Activated CD8-positive, alpha-beta memory T cell treated with anti-CD3 and anti-CD28 coated beads, Interleukin-2, amount 10 ng/mL, durations not matched to agents 7 days and 5 days (primary cell): ENCODE measurements around the gene CGNL1. TPM values are rescaled to one million over a fixed set of nuclear protein-coding genes. Genes with fewer than 3 reads are reported as not detected.

Experiments
- ATAC-seq: fragments of 150-1000 bp; cut with Tn5 transposase; one replicate; pipeline ENCODE4 v1.10.0; 2021; ENCODE audit warnings: moderate library complexity
- CTCF ChIA-PET: fragments of 350-600 bp; sonication (Branson Sonifier 250); formaldehyde crosslinking; loops from one replicate; lab custom pipeline; 2021; ENCODE audit warnings: antibody characterized with exemption; lab: Charles Lee
- DNase-seq: peaks from one replicate; pipeline ENCODE4 v3.0.0-alpha.2; 2020
- H3K27ac Mint-ChIP-seq: one replicate; pipeline ENCODE4 v1.8.0; 2021; ENCODE audit warnings: mild to moderate bottlenecking, mixed read lengths
- H3K27me3 Mint-ChIP-seq: one replicate; pipeline ENCODE4 v1.8.0; 2021; ENCODE audit warnings: mixed read lengths
- H3K36me3 Mint-ChIP-seq: one replicate; pipeline ENCODE4 v1.8.0; 2021; ENCODE audit warnings: mild to moderate bottlenecking, mixed read lengths
- H3K4me1 Mint-ChIP-seq: one replicate; pipeline ENCODE4 v1.8.0; 2021; ENCODE audit warnings: mixed read lengths
- H3K4me3 Mint-ChIP-seq: one replicate; pipeline ENCODE4 v1.8.0; 2021; ENCODE audit warnings: mild to moderate bottlenecking, moderate library complexity, mixed read lengths
- H3K9me3 Mint-ChIP-seq: one replicate; pipeline ENCODE4 v1.8.0; 2022; ENCODE audit warnings: low read depth, mixed read lengths
- total RNA-seq, 2 experiments: library from RNA; stranded (reverse); gene quantifications; one replicate each; pipeline ENCODE4 v1.2.3, GENCODE V29; 2021

The CGNL1 gene
- total RNA-seq, 2 experiments from 2014 or later: not detected

- CTCF ChIA-PET: no interaction called here
- Mint-ChIP-seq H3K4me3 (no peak overlapping the region), H3K4me1 (peaks cover 13% of the 10 kb centered on the region), H3K27me3 (peaks cover 52% of the 10 kb centered on the region), H3K36me3 (peaks cover 2% of the 10 kb centered on the region), H3K27ac (no peak overlapping the region), H3K9me3 (peaks cover 14% of the 10 kb centered on the region)
- no peak for DNase-seq
- ATAC-seq: peak; percentile 43
Measured at GRCh38 chr15:57586661-57587424, 210.5 kb downstream of the CGNL1 start.

GRCh38 chr15:57589281-57589680 is 213.0 kb downstream of the CGNL1 start:
- H3K4me3 Mint-ChIP-seq: no peak overlapping the region
- ATAC-seq (no peak), DNase-seq (no peak)
- peaks cover 53% of the 10 kb centered on the region for H3K27me3 Mint-ChIP-seq
- no peaks in the 10 kb centered on the region for H3K36me3 Mint-ChIP-seq
- no peaks in the 10 kb centered on the region for H3K9me3 Mint-ChIP-seq
- CTCF ChIA-PET: no interaction called here
- H3K27ac Mint-ChIP-seq: no peak overlapping the region
- peaks cover 13% of the 10 kb centered on the region for H3K4me1 Mint-ChIP-seq

- Mint-ChIP-seq H3K4me3 (no peak overlapping the region), H3K36me3 (no peaks in the 10 kb centered on the region), H3K27me3 (peaks cover 58% of the 10 kb centered on the region), H3K9me3 (no peaks in the 10 kb centered on the region), H3K27ac (no peak overlapping the region), H3K4me1 (peaks cover 13% of the 10 kb centered on the region)
- ATAC-seq (no peak), DNase-seq (no peak)
- CTCF ChIA-PET: no interaction called here
Measured at GRCh38 chr15:57589754-57590153, 213.4 kb downstream of the CGNL1 start.

- CTCF ChIA-PET: no interaction called here
- no peaks in the 10 kb centered on the region for H3K36me3 Mint-ChIP-seq
- H3K27me3 Mint-ChIP-seq: peaks cover 61% of the 10 kb centered on the region
- H3K27ac Mint-ChIP-seq: no peak overlapping the region
- H3K4me3 Mint-ChIP-seq: peak overlapping the region; percentile 7
- ATAC-seq (peak; percentile 24), DNase-seq (no peak)
- H3K9me3 Mint-ChIP-seq: no peaks in the 10 kb centered on the region
- H3K4me1 Mint-ChIP-seq: peaks cover 13% of the 10 kb centered on the region
Measured at GRCh38 chr15:57591237-57591821, 215.0 kb downstream of the CGNL1 start.

GRCh38 chr15:57591822-57592367 is 215.6 kb downstream of the CGNL1 start, which contains the start of gene MYZAP:
Gene MYZAP, plus strand, starts transcription at chr15:57591904. Its CDS starts 131 bp downstream, at chr15:57592035.
- H3K27me3 Mint-ChIP-seq: peaks cover 61% of the 10 kb centered on the region

GRCh38 chr15:57592426-57592825 is 216.1 kb downstream of the CGNL1 start:
- Mint-ChIP-seq H3K27ac (no peak overlapping the region), H3K9me3 (no peaks in the 10 kb centered on the region), H3K4me1 (peaks cover 7% of the 10 kb centered on the region), H3K27me3 (peaks cover 56% of the 10 kb centered on the region), H3K36me3 (no peaks in the 10 kb centered on the region), H3K4me3 (no peak overlapping the region)
- ATAC-seq (no peak), DNase-seq (no peak)
- CTCF ChIA-PET: no interaction called here

More at GRCh38 chr15:57591822-57592367, 215.6 kb downstream of the CGNL1 start, which contains the start of gene MYZAP:
- CTCF ChIA-PET: no interaction called here
- no peaks in the 10 kb centered on the region for H3K9me3 Mint-ChIP-seq
- peaks cover 13% of the 10 kb centered on the region for H3K4me1 Mint-ChIP-seq
- H3K27ac Mint-ChIP-seq: no peak within 1 kb of the TSS
- H3K36me3 Mint-ChIP-seq: no peaks in the 10 kb centered on the region
- H3K4me3 Mint-ChIP-seq: peak within 1 kb of the TSS; percentile 7
- ATAC-seq: peak; percentile 83
- no peak for DNase-seq

GRCh38 chr15:57592836-57593420 is 216.6 kb downstream of the CGNL1 start:
- CTCF ChIA-PET: no interaction called here
- Mint-ChIP-seq H3K9me3 (no peaks in the 10 kb centered on the region), H3K4me3 (no peak overlapping the region), H3K36me3 (no peaks in the 10 kb centered on the region), H3K27me3 (peaks cover 54% of the 10 kb centered on the region), H3K4me1 (peaks cover 3% of the 10 kb centered on the region), H3K27ac (no peak overlapping the region)
- ATAC-seq: no peak
- DNase-seq: no peak

GRCh38 chr15:57594479-57594878 is 218.2 kb downstream of the CGNL1 start:
- Mint-ChIP-seq H3K27ac (no peak overlapping the region), H3K4me1 (peaks cover 3% of the 10 kb centered on the region), H3K9me3 (no peaks in the 10 kb centered on the region), H3K36me3 (no peaks in the 10 kb centered on the region), H3K27me3 (peaks cover 48% of the 10 kb centered on the region), H3K4me3 (no peak overlapping the region)
- no peak for ATAC-seq
- no peak for DNase-seq
- CTCF ChIA-PET: no interaction called here

GRCh38 chr15:57595011-57595866 is 218.9 kb downstream of the CGNL1 start:
- Mint-ChIP-seq H3K27me3 (peaks cover 40% of the 10 kb centered on the region), H3K4me1 (peaks cover 3% of the 10 kb centered on the region), H3K9me3 (no peaks in the 10 kb centered on the region), H3K27ac (no peak overlapping the region), H3K36me3 (no peaks in the 10 kb centered on the region), H3K4me3 (no peak overlapping the region)
- DNase-seq (no peak), ATAC-seq (no peak)
- CTCF ChIA-PET: no interaction called here

- no peak overlapping the region for H3K27ac Mint-ChIP-seq
- no peak overlapping the region for H3K4me3 Mint-ChIP-seq
- H3K36me3 Mint-ChIP-seq: no peaks in the 10 kb centered on the region
- CTCF ChIA-PET: no interaction called here
- ATAC-seq (no peak), DNase-seq (no peak)
- peaks cover 1% of the 10 kb centered on the region for H3K4me1 Mint-ChIP-seq
- H3K9me3 Mint-ChIP-seq: no peaks in the 10 kb centered on the region
- H3K27me3 Mint-ChIP-seq: peaks cover 33% of the 10 kb centered on the region
Measured at GRCh38 chr15:57596301-57596855, 220.1 kb downstream of the CGNL1 start.

GRCh38 chr15:57596978-57597377 is 220.7 kb downstream of the CGNL1 start:
- H3K4me3 Mint-ChIP-seq: no peak overlapping the region
- CTCF ChIA-PET: no interaction called here
- ATAC-seq: no peak

GRCh38 chr15:57597431-57597830 is 221.1 kb downstream of the CGNL1 start:
- no peaks in the 10 kb centered on the region for H3K4me1 Mint-ChIP-seq
- no peak overlapping the region for H3K4me3 Mint-ChIP-seq
- DNase-seq: no peak
- no peak for ATAC-seq
- CTCF ChIA-PET: no interaction called here
- peaks cover 34% of the 10 kb centered on the region for H3K27me3 Mint-ChIP-seq
- no peak overlapping the region for H3K27ac Mint-ChIP-seq
- no peaks in the 10 kb centered on the region for H3K9me3 Mint-ChIP-seq
- H3K36me3 Mint-ChIP-seq: no peaks in the 10 kb centered on the region

More at GRCh38 chr15:57596978-57597377, 220.7 kb downstream of the CGNL1 start:
- Mint-ChIP-seq H3K27me3 (peaks cover 34% of the 10 kb centered on the region), H3K9me3 (no peaks in the 10 kb centered on the region), H3K4me1 (no peaks in the 10 kb centered on the region), H3K27ac (no peak overlapping the region), H3K36me3 (no peaks in the 10 kb centered on the region)
- DNase-seq: no peak

GRCh38 chr15:57598346-57598745 is 222.0 kb downstream of the CGNL1 start:
- H3K4me3 Mint-ChIP-seq: no peak overlapping the region
- H3K9me3 Mint-ChIP-seq: no peaks in the 10 kb centered on the region
- no peaks in the 10 kb centered on the region for H3K36me3 Mint-ChIP-seq
- CTCF ChIA-PET: no interaction called here
- H3K27ac Mint-ChIP-seq: no peak overlapping the region
- DNase-seq (no peak), ATAC-seq (no peak)
- H3K27me3 Mint-ChIP-seq: peaks cover 33% of the 10 kb centered on the region
- H3K4me1 Mint-ChIP-seq: no peaks in the 10 kb centered on the region
